ENCODE measurements around the gene MAST1. TPM values are rescaled to one million over a fixed set of nuclear protein-coding genes. Genes with fewer than 3 reads are reported as not detected.
"Not testable (repeated sequence)": the region's sequence is repeated elsewhere in the genome, so short reads cannot be mapped to it uniquely, and the experiment has no call there.

The MAST1 gene
- total and polyA plus RNA-seq, 3 donors from 2014 or later, result 8.5 to 11.7 (median 9.0) TPM

DNA sequence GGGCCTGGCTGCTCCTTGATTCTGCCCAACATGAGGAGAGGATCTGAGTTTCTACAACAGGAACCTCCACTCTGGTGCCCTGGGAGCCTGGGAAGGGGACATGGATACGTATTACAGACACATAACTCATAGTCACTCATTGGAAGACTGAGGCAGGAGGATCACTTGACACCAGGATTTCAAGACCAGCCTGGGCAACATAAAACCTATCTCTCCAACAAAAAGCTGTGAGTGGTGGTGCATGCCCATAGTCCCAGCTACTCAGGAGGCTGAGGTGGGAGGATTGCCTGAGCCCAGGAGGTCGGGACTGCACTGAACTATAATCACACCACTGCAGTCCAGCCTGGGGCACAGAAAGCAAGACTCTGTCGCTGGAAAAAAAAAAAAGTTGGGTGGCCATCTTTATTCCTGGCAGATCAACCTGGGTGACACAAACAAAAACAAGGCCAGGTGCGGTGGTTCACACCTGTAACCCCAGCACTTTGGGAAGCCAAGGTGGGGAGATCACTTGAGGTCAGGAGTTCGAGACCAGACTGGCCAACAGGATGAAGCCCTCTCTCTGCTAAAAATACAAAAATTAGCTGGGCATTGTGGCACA is 49.8 kb downstream of the MAST1 start:
- Histone ChIP-seq H3K36me3 (ENCODE audit: low read depth, missing control alignments) (no peaks in the 10 kb centered on the region), H3K27ac (no peak overlapping the region), H3K4me3 (no peak overlapping the region), H3K9me3 (no peaks in the 10 kb centered on the region), H3K27me3 (no peaks in the 10 kb centered on the region), H3K4me1 (peaks cover 7% of the 10 kb centered on the region)
- WGBS, 2 donors, result 77 to 82% methylated on average over 5 of the region's 5 CpGs
- no peak for TF ChIP-seq POLR2A (IDR thresholded peaks at IDR 0.05)
- TF ChIP-seq, protein P1, sequence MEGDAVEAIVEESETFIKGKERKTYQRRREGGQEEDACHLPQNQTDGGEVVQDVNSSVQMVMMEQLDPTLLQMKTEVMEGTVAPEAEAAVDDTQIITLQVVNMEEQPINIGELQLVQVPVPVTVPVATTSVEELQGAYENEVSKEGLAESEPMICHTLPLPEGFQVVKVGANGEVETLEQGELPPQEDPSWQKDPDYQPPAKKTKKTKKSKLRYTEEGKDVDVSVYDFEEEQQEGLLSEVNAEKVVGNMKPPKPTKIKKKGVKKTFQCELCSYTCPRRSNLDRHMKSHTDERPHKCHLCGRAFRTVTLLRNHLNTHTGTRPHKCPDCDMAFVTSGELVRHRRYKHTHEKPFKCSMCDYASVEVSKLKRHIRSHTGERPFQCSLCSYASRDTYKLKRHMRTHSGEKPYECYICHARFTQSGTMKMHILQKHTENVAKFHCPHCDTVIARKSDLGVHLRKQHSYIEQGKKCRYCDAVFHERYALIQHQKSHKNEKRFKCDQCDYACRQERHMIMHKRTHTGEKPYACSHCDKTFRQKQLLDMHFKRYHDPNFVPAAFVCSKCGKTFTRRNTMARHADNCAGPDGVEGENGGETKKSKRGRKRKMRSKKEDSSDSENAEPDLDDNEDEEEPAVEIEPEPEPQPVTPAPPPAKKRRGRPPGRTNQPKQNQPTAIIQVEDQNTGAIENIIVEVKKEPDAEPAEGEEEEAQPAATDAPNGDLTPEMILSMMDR (IDR thresholded peaks at IDR 0.05), result no peak
- intact Hi-C loops (cut with DNase I; ENCODE audit: low total_unique reads), result no loop called here
- no peak for DNase-seq

- H3K4me3 ChIP-seq, result peak overlapping the region; percentile 78 to 82
- intact Hi-C loops (cut with DNase I; ENCODE audit: low total_unique reads); DNase-seq; H3K4me1 ChIP-seq; H3K36me3 ChIP-seq (ENCODE audit: low read depth, missing control alignments); H3K27me3 ChIP-seq; H3K9me3 ChIP-seq: not testable (repeated sequence)
- peak overlapping the region in 1 of 2 donors; percentile 52 for H3K27ac ChIP-seq
- 24 to 31% methylated on average over 10 of the region's 10 CpGs for WGBS, 2 donors
Measured at GRCh38 chr19:12890299-12890786, 52.0 kb downstream of the MAST1 start.

GRCh38 chr19:12890787-12891552 is 52.7 kb downstream of the MAST1 start, which contains the start of gene GCDH:
Gene GCDH, plus strand, starts transcription at chr19:12891160. Its CDS starts 145 bp downstream, at chr19:12891305.
- Histone ChIP-seq H3K36me3 (ENCODE audit: low read depth, missing control alignments) (no peaks in the 10 kb centered on the region), H3K27me3 (no peaks in the 10 kb centered on the region), H3K27ac (peak within 1 kb of the TSS in 1 of 2 donors; percentile 75), H3K4me3 (peak within 1 kb of the TSS; percentile 78 to 82), H3K9me3 (no peaks in the 10 kb centered on the region), H3K4me1 (peaks cover 4% of the 10 kb centered on the region)
- no peak for TF ChIP-seq POLR2A (IDR thresholded peaks at IDR 0.05)
- TF ChIP-seq, protein P1 (IDR thresholded peaks at IDR 0.05), result peak in 1 of 3 experiments; percentile 44
- peak; percentile 99 for DNase-seq
- intact Hi-C loops (cut with DNase I; ENCODE audit: low total_unique reads), result no loop called here
- WGBS, 2 donors, result 1% methylated on average over 39 to 49 of the region's 49 CpGs

- intact Hi-C loops (cut with DNase I; ENCODE audit: low total_unique reads), result no loop called here
- Histone ChIP-seq H3K36me3 (ENCODE audit: low read depth, missing control alignments) (no peaks in the 10 kb centered on the region), H3K27ac (no peak overlapping the region), H3K4me1 (peaks cover 4% of the 10 kb centered on the region), H3K27me3 (no peaks in the 10 kb centered on the region), H3K4me3 (peak overlapping the region; percentile 78 to 82), H3K9me3 (no peaks in the 10 kb centered on the region)
- 0 to 4% methylated on average over 12 to 26 of the region's 26 CpGs for WGBS, 2 donors
- TF ChIP-seq, protein P1 (IDR thresholded peaks at IDR 0.05), result no peak
- TF ChIP-seq POLR2A (IDR thresholded peaks at IDR 0.05), result no peak
- no peak for DNase-seq
Measured at GRCh38 chr19:12891553-12892021, 53.3 kb downstream of the MAST1 start.

DNA sequence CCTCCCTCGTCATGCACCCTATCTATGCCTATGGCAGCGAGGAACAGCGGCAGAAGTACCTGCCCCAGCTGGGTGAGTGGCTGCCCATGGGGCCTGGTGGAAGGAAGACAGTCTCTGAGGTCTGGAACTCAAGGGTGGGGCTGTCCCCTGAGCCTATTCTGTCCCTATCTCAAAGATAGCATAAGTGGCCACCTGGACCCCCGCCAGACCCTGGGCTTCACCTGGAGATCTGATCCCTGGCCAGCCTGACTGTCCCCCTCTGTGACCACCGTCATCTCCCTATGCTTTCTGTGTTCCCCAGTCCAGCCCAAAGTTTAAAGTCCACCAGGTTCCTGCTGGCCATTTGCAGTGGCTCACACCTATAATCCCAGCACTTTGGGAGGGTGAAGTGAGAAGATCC is 55.3 kb downstream of the MAST1 start:
- TF ChIP-seq, protein P1 (IDR thresholded peaks at IDR 0.05), result no peak
- no peak for TF ChIP-seq POLR2A (IDR thresholded peaks at IDR 0.05)
- Histone ChIP-seq H3K36me3 (ENCODE audit: low read depth, missing control alignments) (no peaks in the 10 kb centered on the region), H3K27me3 (no peaks in the 10 kb centered on the region), H3K4me3 (no peak overlapping the region), H3K27ac (no peak overlapping the region), H3K4me1 (peaks cover 4% of the 10 kb centered on the region), H3K9me3 (no peaks in the 10 kb centered on the region)
- no peak for DNase-seq
- WGBS, 2 donors, result 90 to 96% methylated on average over 3 to 5 of the region's 5 CpGs
- intact Hi-C loops (cut with DNase I; ENCODE audit: low total_unique reads), result no loop called here

Data from testis (tissue), 3 donors.